Renal cortex interstitium (tissue), 11 donors: ENCODE results near the gene UBE4B. TPM values are rescaled to one million over a fixed set of nuclear protein-coding genes. Genes with fewer than 3 reads are reported as not detected.
A peak's percentile ranks its signal among the peaks of the same experiment; 100 is the strongest.
"Not testable (repeated sequence)": the region's sequence is repeated elsewhere in the genome, so short reads cannot be mapped to it uniquely, and the experiment has no call there.

Experiments used
- DNase-seq, 11 donors: peaks; one replicate each; pipeline ENCODE4 v3.0.0-alpha.2; 2013; ENCODE audit warnings: low read depth in 9 of 11, low spot score in 4 of 11; ENCODE audit errors: extremely low read depth in 1 of 11
- polyA plus RNA-seq, 3 donors: library from polyadenylated mRNA; unstranded; fragments of 120-200 nt; gene quantifications; one replicate each; pipeline ENCODE4 v1.2.1, GENCODE V29; 2013; ENCODE audit not compliant: insufficient read length in 3 of 3

The UBE4B gene
- polyA plus RNA-seq, 3 donors: 50.7 to 59.1 (median 55.0) TPM

DNA sequence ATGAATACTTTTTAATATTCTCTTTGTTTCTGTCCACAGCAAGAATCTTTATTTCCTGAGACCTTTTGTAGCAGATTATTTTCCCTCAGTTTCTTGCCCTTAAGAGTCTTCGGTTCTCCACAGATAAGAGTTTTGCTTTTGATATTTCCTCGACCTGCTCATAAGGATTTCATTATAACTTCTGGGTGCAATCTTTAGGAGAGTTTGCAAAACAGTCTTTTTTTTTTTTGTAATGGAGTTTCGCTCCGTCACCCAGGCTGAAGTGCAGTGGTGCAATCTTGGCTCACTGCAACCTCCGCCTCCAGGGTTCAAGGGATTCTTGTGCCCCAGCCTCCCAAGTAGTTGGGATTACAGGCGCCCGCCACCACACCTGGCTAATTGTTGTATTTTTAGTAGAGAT lies 10.1 kb upstream of the UBE4B start:
- DNase-seq: no peak

DNA sequence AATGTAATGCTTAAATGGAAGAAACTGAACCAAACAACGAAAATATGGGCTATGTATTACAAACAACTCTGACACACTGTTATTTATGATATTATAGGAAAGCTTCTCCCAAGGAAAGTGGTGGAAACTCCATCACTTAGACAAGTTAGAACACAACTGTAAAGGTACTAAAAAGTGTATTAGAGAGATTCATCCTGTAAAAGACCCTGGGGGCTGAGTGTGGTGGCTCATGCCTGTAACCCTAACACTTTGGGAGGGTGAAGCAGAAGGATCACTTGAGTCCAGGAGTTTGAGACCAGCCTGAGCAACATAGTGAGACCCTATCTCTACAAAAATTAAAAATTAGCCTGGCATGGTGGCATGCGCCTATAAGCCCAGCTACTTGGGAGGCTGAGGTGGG lies 7.4 kb upstream of the UBE4B start:
- no peak for DNase-seq

DNA sequence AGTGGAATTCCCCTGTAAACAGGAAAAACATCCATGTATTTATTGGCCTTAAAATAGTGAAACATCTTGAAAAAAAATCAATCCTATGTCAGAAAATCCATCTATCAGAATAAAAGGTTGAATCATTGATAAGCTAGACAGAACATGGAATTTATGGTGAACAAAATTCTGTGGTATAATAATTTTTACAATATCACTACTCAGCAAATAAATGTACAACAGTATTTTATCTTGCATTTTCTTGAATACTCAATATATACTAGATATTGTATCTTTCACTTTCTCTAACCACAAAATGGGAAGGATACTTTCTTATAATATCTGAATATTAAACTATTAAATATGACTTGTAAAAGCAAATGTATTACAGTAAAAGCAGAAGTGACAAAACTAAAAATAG lies 5.7 kb upstream of the UBE4B start:
- no peak for DNase-seq

DNA sequence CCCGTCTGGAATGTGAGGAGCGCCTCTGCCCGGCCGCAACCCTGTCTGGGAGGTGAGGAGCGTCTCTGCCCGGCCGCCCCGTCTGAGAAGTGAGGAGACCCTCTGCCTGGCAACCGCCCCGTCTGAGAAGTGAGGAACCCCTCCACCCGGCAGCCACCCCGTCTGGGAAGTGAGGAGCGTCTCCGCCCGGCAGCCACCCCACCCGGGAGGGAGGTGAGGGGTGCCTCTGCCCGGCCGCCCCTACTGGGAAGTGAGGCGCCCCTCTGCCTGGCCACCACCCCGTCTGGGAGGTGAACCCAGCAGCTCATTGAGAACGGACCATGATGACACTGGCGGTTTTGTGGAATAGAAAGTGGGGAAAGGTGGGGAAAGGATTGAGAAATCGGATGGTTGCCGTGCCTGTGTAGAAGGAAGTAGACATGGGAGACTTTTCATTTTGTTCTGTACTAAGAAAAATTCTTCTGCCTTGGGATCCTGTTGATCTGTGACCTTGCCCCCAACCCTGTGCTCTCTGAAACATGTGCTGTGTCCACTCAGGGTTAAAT lies 3.7 kb upstream of the UBE4B start:
- DNase-seq: not testable (repeated sequence)

DNA sequence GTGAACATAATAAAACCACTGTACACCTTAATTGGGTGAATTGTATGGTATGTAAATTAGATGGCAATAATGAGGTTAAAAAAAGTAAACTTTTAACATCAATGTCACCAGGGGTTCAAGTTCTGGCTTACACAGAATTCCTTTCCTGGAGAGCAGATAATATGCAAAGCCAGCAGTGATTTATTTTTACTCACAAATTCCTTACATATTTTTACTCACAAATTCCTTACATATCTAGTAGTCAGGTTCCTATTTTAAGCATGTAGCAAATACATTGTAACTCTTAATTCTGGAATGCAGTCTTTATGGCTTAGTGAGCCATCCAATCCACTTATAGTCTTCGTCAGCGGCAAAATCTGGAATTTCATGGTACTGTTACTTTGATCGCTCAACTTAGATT lies 1.3 kb upstream of the UBE4B start:
- DNase-seq: no peak

DNA sequence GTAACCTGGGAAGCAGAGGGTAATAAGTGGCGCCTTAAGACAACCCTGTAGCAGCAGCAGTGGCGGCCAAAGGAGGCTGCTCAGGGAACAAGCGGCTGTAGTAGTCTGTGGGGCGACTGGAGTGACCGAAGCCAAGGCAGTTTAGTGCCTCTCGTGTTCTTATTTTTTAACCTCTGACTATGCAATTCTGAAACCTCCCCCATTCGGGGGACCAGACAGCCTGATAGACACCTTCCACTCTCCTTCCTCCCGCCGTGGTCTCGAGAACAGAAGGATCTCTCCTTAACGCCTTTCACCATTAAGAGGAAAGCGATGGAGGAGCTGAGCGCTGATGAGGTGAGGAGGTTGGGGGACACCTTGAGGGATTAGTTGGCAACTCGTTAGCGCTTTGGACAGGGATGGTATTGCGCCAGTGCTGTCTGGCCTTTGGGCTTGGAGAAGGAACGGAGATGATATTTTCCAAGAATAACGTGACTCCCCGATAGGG lies 644 bp downstream of the UBE4B start:
- DNase-seq: no peak

DNA sequence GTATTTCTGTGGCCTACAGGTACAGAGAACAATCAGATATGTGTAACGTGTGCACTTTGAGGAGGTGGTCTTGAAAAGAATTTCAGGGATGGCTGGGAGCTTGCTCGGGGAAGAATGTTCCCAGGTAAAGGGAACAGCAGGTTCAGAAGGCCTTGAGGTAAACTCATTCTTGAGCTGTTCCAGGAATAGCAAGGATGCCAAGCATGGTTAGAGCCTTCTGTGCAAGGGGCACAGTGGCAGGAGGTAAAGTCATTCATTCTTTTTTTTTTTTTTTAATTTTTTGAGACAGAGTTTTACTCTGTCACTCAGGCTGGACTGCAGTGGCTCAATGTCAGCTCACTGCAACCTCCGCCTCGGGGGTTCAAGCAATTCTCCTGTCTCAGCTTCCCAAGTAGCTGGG lies 10.0 kb downstream of the UBE4B start:
- DNase-seq: no peak

DNA sequence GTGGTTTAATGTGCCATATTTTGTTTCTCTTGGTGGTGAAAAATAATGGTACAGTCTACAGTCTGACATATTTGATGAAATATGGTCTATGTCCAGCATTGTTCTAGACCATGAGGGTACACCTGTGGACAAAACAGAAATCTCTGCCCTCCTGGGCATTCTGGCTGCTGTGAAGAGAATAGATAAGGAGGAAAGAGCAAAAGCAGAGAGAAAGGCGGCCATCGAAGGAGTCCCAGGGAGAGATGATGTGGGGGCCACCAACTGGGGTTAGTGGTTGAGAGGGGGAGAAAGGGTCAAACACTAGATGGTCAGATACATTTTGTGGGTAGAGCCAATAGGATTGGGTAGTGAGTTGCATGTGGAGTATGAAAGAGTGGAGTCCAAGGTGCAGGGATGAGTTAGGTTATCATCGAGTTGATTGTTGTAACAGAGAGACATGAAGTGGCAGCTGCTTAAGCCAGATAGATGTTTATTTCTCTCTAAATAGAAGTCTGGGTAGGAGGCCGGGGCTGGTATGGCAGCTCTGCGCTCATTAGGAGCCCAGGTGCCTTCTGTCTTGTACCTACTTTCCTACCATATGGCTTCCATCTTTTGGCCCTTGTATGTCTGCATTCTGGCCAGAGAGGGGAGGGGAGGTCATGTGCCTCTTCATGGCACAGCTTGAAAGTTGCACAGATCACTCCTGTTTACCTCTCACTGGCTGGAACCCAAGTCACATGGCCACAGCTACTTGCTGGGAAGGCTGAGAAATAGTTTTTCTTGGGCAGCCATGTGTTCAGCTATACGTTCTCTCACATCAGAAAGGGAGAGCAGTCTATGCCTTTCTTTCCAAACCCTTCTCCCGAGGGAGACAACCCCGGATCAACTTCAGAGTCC lies 13.0 kb downstream of the UBE4B start:
- no peak for DNase-seq

DNA sequence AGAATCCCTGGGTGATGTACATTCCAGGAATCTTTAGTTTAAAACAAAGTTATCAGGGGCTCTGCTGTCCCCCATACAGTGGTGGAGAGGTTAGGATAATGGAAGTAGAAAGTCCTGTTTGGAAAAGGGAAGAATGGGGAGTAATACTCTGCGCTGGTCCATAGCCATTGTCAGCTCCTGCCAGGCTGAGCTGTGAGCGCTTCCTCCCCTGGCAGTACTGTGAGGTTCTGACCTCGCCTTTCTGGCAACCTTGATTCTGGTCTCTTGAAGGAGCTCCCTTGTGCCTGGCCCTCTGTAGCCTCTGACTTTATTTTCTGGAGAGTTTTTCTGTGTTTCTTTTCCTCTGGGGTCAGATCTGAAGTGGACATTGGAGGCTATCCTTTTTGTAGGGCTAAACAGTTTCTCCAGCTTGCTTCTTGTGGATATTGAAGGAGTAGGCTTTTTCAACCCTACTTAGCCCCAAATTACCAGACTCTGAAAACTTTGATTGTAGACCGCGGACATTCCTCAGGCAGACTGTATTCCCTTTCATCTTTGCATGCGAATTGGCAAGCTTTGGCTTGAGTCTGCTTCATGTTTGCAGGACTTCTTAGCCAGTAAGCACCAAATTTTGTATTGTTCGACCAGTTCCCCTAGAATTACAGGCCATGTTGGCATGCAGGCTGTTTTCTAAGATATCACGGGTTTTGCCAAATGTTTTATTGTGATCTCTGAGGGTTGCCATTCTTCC lies 13.8 kb downstream of the UBE4B start:
- DNase-seq: no peak

DNA sequence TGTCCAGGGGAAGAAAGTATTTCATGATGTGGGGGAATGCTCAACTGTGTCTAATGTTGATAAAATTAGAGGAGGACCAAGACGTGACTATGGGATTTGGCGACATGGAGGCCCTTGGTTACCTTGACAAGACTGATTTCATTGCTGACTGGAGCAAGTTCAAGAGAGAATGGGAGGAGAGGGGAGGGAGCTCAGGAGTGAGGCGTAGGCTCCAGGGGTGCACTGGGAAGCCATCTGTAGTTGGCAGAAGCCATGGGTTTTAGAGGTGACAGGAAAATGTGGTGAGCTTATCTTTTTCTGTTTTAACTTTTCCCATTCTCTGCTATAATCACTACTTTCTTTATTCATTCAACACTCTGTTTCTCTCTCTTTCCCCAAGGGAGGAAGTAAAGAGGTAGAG lies 15.8 kb downstream of the UBE4B start:
- no peak for DNase-seq

DNA sequence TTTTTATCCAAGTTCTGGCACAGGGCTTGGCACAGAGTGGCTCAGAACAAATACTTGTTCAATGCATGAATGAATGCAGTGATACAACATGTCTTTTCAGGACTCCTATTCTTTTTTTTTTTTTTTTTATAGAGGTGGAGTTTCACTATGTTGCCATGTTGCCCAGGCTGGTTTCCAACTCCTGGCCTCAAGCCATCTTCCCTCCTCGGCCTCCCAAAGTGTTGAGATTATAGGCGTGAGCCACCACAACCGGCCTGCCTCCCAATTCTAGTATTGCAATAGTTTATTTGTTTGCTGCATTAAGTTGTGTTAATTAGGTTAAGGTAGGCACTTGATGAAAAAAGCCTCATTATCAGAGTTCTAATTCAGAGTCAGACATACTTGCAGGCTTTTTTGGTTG lies 17.9 kb downstream of the UBE4B start:
- DNase-seq: no peak

DNA sequence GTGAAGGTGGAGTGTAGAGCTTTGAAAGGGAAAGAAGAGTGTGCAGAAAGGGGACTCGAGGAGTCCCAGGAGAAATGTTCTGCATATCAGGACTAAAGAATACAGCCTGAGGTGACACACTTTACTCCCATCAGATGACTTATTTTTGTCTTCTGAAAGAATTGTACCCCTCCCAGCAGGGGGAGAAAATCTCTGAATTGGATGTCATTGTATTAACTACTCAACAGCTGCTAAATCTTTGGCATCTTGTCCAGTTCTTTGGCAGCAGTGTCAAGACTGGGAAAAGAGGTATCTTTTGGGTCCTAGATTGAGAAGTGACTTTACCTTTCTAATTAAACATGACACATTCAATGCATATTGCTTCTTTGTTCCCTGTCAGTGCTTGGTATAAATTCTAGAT lies 18.9 kb downstream of the UBE4B start:
- no peak for DNase-seq

DNA sequence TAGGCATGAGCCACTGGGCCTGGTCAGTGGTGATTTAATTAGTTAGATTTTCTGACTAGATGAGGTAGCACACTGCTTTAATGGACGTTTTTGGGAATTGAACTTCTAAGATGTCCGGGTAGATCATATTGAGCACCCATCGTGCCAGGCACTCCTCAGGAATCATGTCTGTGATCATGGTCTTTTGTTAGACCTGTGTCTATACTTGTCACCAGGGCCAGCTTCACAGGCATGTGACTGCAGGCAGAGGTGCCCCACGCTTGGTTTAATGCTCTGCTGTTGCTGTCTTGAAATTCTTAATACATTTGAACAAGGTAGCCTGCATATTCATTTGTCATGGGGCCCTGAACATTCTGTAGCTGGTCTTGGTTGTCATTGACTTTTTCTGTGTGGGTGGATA lies 19.6 kb downstream of the UBE4B start:
- DNase-seq: no peak

DNA sequence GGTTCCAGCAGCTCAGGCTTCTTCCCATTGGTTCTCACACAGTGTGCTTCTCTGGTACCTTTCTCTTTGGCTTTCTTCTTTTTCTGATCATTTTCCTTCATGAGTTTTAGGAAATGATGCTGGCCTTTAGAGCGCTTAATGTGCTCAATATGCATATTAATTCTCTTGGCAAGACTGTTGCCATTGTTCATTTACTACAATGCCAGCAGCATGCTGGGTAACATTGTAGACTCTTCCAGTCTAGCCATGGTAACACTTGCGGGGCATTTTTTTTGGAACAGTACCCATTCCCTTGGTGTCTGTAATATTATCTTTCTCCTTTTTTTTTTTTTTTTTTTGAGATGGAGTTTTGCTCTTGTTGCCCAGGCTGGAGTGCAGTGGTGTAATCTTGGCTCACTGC lies 21.7 kb downstream of the UBE4B start:
- no peak for DNase-seq

DNA sequence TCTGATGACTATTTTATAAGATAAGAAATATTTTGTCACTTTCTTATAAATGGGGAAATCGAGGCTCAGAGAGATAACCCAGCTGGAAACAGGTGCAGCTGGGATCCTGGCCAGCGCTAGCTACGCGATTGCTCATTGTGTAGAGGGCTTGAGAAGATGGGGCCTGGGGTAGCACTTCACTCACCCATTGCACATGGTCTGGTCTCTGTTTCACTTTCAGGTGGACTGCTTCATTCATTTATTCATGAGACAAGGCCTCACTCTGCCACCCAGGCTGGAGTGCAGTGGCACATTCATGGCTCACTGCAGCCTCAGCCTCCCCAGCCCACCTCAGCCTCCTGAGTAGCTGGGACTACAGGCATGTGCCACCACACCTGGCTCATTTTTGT lies 23.8 kb downstream of the UBE4B start:
- DNase-seq: no peak

DNA sequence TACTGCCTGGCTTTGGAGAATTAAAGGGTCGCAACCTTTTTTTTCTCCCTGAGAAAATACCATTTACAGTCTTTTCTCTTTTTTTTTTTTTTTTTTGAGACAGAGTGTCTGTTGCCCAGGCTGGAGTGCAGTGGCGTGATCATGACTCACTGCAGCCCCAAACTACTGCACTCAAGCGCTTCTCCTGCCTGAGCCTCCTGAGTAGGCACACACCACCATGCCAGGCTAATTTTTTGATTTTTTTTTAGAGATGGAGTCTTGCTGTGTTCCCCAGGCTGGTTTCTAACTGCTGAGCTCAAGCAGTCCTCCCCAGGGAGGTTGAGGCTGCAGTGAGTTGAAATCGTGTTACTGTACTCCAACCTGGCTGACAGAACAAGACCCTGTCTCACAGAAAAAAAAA lies 24.6 kb downstream of the UBE4B start:
- DNase-seq: no peak

DNA sequence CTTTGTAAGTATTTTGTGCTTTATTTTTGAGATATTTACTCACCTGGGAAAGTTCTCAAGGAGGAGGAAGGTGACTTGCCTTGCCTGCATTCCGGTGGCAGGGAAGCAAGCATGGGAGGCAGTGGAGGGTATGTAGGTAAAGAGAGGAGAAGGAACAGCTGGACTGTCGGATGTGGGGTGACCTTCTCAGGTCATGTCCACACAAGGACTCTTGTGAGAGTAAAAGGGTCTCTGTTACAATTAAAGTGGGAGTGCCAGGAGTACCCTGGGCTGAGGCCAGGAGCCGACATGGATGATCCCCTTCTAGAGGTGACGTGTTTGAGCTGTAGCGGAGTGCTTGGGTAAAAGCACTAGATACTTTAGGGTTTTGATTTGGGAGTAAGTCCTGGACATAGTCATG lies 25.0 kb downstream of the UBE4B start:
- peak in 5 of 11 donors; percentile 20 to 49 (median 46) for DNase-seq

DNA sequence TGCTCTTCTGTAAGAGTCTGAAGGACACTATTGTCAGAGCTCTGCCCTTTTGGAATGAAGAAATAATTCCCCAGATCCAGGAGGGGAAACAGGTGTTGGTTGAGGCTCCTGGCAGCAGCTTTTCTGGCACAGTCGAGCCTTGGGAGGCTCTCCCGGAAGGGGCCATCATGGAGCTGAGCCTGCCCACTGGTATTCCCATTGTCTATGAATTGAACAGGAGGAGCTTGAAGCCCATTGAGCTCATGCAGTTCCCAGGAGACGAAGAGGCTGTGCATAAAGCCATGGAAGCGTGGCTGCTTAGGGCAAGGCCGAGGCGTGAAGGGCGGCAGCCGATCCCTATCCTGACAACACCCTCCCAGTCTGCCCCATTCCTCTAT lies 26.6 kb downstream of the UBE4B start:
- no peak for DNase-seq

DNA sequence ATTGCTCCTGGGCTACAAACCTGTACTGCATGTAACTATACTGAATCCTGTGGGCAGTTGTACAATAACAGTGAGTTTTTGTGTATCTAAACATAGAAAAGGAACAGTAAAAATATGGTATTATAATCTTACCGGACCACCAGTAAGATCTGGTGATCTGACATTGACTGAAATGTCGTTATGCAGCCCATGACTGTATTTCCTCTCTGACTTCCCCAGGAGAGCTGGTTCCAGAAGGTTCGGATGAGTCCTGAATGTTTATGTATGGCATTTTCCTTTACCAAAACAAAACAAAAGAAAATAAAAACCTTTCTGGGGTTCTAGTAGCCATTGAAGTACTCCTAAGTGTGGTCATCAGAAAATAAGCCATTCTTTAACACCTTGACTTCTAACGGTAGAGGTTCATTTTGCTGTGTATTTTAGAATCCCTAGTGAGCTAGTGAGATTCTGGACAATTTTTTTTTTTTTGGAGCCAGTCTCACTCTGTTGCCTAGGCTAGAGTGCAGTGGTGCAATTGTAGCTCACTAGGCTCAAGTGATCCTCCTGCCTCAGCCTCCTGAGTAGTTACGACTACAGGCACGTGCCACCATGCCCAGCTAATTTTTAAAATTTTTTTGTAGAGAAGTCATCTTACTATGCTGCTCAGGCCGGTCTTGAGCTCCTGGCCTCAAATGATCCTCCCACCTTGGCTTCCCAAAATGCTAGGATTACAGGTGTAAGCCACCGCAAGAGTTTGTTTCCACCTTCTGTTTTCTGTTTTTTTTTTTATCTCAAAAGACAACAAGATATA lies 27.7 kb downstream of the UBE4B start:
- no peak for DNase-seq

DNA sequence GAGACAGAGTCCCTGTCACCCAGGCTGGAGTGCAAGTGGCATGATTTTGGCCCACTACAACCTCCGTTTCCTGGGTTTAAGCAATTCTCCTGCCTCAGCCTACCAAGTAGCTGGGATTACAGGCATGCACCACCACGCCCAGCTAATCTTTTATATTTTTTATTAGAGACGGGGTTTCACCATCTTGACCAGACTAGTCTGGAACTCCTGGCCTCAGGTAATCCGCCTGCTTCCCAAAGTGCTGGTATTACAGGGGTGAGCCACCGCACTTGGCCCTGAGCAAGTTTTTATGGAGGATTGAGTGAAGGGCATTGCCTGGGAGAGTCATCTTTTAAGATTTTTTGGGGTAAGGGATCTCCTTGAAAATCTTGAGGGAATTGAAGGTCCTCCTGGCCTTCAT lies 28.5 kb downstream of the UBE4B start:
- no peak for DNase-seq
